Dedifferentiated amniotic fluid mesenchymal stem cell (primary cell): ENCODE measurements around the gene ACVR1.
"Not testable (repeated sequence)": the region's sequence is repeated elsewhere in the genome, so short reads cannot be mapped to it uniquely, and the experiment has no call there.

Experiments used
- DNase-seq: peaks from one replicate; pipeline ENCODE4 v3.0.0-alpha.2; 2016; ENCODE audit errors: extremely low spot score

Gene ACVR1

DNA sequence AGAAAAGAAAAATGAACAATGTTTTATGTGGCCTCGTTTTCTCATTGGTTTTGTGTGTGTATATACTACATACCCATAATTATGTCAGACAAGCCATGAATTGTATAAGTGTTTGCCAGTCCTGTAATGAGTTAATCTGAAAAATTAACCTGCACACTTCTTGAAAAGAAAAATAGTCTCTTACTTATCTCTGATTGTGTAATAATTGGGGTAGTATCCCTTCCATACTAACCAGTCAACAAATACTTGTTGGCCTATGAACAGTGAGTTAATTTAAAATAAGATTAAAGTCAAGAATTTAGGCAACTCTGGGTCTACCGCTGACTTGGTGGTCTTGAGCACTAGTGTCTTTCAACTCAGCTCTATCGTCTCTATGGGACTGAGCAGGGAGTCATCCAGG, 48.8 kb downstream of the ACVR1 start:
- DNase-seq: no peak

DNA sequence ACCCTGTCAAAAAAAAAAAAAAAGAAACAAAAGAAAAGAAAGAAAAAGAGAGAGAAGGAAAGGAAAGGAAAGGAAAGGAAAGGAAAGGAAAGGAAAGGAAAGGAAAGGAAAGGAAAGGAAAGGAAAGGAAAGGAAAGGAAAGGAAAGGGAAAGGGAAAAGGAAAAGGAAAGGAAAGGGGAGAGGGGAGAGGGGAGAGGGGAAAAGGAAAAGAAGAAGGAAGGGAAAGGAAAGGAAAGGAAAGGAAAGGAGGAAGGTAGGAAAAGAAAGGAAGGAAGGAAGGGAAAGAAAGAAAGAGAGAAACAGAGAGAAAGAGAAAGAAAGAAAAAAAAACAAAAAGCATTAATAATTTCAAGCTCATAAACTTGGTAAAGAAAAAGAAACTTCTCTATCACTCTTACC, 49.5 kb downstream of the ACVR1 start:
- DNase-seq: not testable (repeated sequence)

DNA sequence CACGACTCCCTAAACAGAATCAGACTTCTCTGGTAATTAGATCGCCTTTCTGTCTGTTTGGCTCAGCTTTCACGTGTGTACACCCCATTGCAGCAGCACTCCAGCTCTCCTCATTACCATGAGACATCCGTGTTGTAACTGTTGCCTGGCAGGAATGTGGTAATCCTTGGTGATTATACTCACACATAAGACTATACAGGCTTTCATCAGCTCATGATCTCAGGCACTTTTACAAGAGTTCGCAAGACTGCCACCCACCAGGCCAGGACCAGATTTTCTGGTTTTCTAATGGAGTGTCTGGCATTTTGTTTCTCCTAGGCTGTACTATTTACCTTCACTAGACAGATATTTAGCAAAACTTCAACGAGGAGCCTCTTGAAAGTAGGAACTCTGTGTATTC, 50.2 kb downstream of the ACVR1 start:
- DNase-seq: no peak

DNA sequence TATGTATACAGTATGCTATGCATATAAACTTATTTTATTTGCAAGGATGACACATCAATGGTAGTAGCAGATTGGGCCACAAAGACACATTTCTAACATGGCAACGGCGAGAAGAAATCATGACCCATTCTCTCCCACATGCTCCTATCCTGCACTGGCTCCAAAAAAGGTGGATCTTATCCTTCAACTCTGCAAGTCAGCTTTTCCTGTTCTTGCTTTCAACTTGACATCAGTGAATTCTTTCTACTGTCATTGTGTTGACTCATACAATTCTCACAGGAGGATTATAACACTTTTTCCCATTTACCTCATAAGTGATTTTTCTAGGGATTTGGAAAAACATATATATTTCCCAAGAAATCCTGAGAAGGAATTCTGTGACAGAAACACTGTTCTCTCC, 53.1 kb downstream of the ACVR1 start:
- no peak for DNase-seq

DNA sequence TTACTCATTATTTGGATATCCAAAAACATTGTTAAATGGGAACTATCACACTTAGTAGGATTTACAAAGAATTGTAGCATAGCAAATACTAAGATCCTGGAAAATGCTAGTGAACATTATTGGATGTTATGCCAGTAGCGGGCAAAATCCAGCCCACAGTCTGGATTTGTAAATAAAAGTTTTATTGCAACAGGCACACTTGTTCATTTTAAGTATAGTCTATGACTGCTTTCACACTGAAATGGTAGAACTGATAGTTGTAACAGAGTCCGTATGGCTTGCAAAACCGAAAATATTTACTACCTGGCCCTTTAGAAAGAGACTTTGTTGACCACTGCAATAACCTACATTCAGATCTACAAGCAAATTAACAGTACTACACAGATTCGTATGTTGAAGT, 53.6 kb downstream of the ACVR1 start:
- DNase-seq: no peak

DNA sequence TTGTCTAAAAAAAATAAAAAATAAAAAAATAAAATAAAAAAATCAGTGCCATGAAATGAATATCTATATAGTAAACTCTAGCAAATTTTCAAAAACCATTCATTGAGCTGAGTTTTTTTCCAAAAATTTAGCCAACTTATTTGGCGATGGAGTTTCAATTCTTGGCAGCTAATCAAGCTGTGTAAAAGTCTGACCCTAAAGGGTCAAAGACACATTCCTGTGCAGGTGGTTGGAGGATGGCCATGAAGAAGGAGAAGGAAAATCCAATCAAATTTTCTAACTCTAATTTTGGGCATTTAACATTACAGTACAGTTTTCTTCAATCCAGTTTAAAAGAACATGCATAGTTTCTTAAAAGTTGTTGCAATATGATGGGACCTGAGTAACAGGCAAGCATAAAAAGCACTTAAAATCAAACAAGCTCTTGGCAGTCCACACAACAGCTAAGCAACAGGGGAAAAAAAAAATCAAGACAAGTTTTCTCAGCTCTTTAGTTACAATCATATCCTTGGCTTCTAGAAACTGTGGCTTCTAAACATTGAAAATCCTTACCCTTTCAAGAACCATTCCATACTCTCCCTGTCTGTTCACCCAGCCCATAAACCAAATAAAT, 54.5 kb downstream of the ACVR1 start:
- no peak for DNase-seq

DNA sequence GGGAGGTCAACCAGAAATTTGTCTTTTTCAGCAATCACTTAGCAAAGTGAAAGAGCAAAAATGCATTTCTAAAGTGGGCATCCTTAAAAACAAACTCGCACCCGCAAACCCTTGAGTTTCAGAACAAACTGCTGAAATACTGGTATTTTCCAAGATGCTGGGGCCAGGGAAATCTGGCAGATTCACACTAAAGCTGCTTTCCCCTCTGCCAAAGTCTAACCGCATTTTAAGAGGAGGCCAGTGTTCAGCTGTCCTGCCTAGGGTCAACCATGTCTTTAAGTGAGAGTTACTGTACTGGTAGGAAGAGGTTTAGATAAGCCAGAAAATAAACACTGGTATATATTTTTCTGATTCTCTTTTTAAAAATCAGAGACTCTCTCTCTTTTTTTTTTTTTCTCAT, 55.9 kb downstream of the ACVR1 start:
- DNase-seq: no peak

DNA sequence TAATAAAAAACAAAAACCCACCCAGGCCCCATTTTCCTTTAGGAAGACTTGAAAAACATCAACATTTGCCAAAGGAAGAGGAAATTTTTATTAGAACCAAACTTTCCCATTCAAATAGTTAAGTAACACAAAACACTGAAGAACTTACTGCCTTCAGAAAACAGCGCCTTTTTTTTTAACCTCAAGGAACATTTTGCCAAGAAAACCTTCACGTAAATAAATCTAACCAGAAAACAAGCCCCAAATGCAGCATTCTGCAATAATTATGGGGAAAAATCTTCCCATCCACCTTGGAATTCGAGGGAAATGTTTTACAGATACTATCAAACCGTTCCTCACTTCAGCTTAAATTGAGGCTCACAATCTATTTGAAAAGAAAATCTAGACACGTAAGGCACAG, 56.4 kb downstream of the ACVR1 start:
- DNase-seq: no peak

DNA sequence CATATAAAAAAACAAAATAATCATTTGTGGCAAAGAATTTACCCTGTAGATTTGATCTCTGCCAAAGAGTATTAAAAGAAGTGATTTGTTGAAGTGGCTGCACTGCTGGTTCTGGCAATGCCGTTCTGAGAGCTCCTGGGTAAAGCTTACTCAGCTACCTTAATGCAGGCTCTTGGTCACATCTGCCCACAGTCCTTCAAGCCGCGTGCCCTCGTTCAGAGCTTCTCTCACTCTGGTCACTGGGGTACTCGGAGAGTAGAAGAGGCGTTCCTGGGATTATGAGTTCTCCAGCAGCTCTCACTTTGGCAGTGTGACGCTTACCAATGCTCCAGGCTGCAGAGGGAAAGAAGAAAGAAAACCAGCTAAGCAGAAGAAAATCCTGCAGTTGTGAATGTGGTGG, 57.9 kb downstream of the ACVR1 start:
- DNase-seq: no peak

DNA sequence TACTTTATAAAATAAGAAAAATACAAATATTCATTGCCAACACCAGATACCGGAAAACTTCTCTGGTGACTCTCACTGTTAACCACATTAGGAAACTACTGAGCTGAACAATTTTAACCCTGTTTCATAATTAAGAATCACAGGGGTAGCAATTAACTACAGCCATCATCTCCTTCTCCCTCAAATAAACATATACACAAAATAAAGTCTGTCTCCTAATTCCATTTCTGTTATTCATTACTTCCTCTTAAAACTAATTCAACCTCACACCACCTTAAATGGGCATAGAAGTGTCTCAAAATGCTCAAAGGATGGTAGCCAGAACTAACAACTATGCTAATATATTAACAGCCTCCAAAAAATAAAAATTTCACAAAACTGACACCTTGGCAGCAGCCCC, 60.7 kb downstream of the ACVR1 start:
- no peak for DNase-seq

DNA sequence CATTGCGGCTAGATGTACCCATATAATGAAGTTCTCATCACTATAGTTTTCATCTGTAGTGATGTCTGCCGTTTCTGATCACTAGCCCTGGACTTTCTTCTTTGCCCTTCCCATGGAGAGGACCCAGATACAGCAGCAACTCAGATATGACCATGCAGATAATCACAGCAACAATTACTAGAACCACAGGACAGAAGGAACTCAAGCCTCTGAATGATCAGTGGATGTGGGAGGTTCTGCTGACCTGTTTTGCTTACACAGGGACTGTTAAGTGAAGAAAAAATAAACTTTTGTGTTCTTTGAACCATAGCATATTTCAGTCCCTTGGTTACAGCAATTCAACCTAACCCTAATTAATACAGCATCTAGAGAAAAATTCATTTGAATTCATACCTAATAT, 62.7 kb downstream of the ACVR1 start:
- no peak for DNase-seq

DNA sequence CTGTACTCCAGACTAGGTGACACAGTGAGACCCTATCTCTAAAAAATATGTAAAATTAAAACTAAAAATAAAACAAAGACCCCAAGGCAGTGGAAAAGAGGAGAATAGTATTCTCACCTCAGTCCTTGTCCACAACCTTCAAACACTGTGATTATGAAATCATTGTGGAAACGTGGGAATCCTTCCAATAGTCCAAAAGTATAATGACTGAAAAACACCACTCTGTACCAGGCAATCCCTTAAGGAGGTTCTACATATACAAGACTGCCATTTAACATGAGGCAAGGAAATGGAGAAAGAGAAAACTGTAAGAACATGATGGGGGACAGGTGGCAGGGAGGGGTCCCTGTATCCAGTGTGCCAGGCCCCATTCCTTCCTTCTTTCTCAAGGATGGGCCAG, 66.1 kb downstream of the ACVR1 start:
- DNase-seq: no peak

DNA sequence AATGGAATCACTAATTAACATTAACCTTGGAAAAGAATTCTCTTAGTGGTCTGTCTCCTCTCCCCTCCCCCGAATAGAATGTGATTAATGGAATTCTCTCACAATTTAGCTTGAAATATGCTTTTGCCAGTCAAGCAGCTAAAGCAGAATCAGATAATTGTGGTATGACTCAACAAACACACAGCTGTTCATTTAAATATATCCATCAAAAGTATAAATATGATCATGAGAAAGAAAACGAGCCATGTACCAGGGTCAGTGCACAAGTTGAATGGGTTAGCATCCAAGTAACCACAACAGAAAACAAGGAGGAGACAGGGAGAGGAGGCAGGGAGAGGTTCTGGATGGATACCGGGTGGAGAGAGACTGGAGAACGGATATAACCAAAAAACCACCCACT, 66.9 kb downstream of the ACVR1 start:
- DNase-seq: no peak

DNA sequence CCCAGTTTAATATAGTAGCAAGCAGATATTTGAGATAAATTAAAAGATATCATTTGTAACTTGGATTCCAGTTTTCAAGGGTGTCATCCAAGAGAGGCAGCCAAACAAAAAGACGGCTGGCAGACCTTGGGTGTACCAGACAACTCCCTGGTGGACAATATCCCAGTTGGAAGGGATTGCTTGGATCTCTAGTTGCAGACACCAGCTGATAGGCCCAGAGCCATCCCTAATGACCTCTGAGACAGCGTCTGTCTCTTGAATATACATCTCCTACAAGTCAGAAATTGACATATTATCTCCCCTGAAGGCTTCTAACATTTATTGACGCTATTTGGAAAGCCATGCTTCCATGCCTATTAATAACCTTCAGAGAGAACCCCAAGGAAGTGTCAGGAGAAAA, 67.7 kb downstream of the ACVR1 start:
- no peak for DNase-seq

DNA sequence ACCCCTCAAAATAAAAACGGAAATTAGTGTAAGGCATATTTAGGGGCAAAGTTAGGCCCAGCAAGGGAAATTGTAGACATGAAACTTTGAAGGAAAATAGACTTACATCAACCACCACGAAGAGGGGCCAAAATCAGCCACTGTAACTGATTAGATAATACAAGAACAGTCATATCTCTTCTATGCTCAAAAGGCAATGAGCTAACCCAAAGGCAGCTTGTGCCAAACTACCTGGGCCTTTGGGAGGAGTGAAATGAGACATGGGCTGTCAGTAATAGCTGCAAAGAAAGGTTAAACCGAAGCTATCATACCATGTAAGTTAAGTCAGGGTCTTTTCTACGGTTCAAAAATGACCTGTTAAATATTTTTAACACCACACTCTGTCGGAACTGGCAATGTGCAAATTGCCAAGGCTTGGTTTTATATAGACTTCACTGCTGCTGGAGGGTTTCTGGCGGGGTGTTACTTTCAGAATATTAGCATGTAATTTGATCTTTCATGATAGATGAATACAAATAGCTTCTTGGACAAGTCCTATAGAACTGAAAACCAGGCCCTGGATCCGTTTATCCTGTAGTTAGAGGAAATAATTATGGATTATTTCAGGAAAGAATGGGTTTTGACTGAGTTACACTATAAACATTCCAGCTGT, 69.6 kb downstream of the ACVR1 start:
- DNase-seq: no peak

DNA sequence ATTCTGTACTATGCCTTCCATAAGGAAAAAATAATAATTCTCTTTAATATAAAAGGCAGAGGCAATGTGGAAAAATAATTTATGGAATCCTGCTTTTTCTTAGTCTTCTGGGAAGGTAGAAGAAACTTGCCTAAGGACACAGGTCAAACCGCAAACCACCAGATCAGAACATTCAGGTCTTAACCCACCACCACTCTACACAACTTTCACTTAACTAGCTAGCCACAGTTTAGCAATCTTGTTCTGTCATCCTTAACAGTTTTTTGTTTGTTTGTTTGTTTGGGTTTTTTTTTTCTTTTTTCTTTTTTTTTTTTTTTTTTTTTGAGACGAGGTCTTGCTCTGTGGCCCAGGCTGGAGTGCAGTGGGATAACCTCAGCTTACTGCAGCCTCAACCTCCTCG, 70.6 kb downstream of the ACVR1 start:
- DNase-seq: no peak

DNA sequence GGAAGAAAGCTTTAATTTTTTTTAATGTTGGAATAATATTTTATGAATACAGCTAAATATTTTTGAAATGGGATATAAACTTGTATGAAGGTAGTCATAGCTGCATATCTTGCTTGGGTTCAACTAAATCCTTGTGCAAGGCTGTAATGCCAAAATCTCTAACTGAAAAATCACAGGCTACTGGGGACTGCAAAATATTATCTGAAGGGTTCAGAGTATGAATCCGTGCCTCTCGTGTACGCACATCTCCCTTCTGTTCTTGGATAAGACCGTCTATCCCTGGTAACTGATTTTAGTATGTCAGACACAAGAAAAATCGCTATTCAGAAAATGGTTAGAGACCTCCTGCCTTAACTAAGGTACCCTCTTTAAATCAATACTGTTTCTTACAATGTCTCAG, 71.8 kb downstream of the ACVR1 start:
- no peak for DNase-seq

DNA sequence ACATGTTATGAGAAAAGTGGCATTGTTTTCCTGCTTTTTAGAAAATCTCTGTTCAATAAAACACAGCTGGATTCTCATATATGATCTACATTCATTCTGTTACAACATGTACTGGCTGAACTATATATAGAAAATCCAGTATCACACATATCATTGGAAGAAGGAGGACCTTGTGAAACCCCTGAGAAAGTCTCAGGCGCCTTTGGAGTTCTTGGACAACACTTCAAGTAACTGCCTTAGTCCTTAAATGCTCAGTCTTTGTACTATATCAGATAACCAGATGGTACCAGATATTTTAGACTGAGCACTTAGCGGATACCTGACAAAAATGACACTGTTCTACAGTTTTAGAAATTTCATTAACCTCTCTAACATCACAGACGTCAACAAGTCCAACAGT, 72.2 kb downstream of the ACVR1 start:
- DNase-seq: no peak

DNA sequence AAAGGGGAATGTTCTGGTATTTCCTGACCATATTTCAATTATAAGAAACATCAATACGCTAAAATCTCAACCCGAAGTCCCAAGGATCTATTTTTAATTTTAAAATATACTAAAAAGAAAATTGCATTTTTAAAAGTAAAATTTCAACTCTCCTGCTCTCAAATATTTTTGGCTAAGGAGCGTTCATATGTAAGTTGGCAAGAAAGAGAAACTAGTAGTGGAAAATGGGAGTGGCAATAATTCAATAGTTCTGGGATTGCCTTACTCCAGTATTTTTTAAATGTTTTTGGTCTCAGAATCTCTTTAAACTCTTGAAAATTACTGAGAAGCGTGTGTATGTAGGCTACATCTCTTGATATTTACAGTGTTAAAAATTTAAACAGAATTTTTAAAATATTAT, 72.7 kb downstream of the ACVR1 start:
- no peak for DNase-seq

DNA sequence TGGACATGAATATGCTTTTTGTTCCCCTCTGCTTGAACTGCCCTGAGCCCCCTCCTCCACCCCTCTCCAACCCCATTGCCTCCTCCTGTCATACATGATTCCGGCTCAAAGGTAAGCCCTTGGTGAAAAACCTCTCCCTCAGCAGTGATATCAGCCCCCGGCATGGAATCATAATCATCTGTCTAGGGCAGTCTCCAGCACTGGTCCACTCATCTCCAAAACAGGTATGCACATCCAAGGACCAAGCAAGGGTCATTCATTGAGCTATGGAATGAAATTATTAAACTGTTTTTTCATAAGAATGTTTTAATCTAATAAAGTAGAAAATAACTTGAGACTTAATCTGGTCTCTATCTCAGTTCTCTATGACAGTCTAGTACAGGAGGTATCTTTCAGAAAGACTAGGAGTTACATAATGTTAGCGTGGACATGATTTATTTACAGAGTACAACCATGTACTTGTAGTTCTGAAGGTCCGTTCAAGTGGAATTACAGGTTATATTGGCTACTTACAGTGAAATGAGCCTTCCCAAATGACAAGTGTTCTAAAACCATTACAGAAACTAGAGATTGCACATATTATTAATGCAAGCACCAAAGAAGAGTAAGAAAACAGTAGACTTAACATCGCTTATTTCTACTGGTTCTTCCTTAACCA, 75.2 kb downstream of the ACVR1 start:
- DNase-seq: no peak

DNA sequence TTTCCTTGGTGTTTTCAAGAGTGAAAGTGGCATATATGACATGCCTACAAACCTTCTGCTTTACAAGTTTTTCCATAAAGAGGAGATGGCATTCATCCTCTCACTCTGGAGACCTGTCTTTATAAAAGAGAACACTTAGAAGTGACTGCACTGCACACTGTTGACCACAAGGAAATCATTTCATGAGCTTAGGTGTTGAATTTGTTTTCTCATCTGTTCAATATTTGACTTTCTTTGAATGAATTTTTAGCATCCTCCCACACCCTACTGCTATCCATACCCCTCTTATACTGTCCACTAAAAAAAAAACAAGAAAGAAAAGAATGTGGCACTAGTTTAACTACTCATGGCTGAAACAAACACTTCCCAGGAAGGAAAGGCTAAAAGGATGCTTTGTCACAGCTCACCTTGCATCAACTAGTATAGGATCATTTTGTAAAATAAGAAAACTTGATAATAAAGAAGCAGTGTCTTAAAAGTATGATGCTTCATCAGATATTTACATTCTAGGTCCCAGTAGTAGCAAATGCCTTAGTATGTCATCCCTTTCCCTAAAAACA, 83.0 kb downstream of the ACVR1 start:
- no peak for DNase-seq

DNA sequence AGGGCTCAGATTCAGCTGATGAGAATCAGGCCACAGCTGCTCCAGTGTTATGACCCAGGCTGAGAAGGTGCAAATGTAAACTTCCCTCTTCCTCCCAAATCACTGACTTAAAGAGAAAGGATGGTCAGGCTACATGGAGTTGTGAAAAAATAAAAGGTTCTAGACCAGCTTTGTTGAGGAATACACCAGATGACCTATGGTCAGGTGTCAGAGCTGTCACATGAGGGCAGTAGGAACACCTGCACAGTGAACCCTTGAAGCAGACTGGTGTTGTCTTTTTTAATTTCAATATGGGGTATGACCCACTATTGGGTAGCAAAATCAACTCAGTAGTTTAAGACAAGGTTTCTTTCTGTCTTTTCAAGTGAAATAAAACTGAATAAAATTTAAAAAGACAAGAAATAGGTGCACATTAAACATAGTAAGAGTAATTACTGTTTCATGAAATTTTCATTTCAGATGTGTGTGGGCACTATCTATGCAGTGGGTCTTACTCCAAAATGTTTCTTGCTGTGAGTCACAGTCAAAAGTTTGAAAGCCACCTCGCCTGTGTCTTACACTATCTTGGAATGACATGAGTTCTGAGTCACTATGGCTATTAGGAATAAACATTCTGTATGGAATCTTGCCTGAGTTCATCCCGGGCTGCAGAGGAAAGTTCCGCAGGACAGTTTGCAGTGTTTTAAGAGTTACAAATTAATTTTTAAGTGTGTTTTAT, 83.6 kb downstream of the ACVR1 start:
- peak; percentile 64 for DNase-seq

DNA sequence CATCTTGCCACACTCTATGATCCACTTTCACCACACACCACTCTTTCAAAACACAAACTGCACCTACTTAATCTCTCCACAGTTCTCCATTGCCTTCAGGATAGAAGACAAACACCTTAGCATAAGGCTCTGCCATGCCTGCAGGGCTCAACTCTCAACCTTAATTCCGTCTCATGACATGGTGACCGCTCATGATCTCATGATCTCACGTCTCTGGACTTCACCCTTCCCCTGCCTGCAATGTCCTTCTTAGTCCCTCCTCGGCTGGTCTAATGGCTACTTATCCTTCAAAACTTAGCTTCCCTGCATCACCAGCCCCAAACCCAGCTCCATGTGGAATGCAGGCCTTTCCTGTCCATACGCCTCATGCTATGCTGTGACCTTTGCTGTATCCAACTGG, 85.3 kb downstream of the ACVR1 start:
- no peak for DNase-seq
